Spleen (tissue), 7 donors: ENCODE data around the gene MOB2.

Source experiments
- CTCF ChIP-seq, 11 experiments: fragments of 200-600 bp in 7 of 11; fragments of 450-650 bp in 4 of 11; sonication (generic) in 4 of 11; IDR thresholded peaks in 8 of 11; conservative IDR thresholded peaks in 3 of 11; 1 replicate in 7 of 11; 2 replicates in 4 of 11; pipeline versions ENCODE4 v1.4.0 to v1.8.0; 2016 to 2021; ENCODE audit warnings: antibody characterized with exemption in 11 of 11, inconsistent platforms in 4 of 11, mild to moderate bottlenecking in 1 of 11
- POLR2A ChIP-seq, 3 donors: fragments of 450-650 bp; IDR thresholded peaks; one replicate each; pipeline ENCODE4 v1.5.1; 2017; ENCODE audit warnings: antibody characterized with exemption in 3 of 3, mild to moderate bottlenecking in 1 of 3
- POLR2AphosphoS5 ChIP-seq, 3 donors: sonication (generic); formaldehyde crosslinking; IDR thresholded peaks; one replicate each; pipeline ENCODE4 v1.5.1; 2017; ENCODE audit warnings: antibody characterized with exemption in 3 of 3
- donor health status: DM: no; HTN: no; CAD: no; lungs with moderate emphysema.
- donor health status: DM: no; HTN: no; CAD: no.
- donor health status: DM: no; HTN: no; CAD: no.

GRCh38 chr11:1488575-1489180 is 2.1 kb upstream of the MOB2 start:
- TF ChIP-seq CTCF (IDR thresholded peaks at IDR 0.05 in 8 of 11, conservative IDR thresholded peaks at IDR 0.05 in 3 of 11) (no peak), POLR2A (IDR thresholded peaks at IDR 0.05) (no peak), POLR2AphosphoS5 (IDR thresholded peaks at IDR 0.05) (peak in 1 of 3 donors; percentile 2)
